ENCODE results near the gene CASQ2. TPM values are rescaled to one million over a fixed set of nuclear protein-coding genes. Genes with fewer than 3 reads are reported as not detected.

Gene CASQ2
- total RNA-seq, 1 donor from 2014 or later, result 0.11 TPM

GRCh38 chr1:115718011-115718754, 50.3 kb downstream of the CASQ2 start:
- peak; percentile 40 for DNase-seq (ENCODE audit: low read depth)
- no peak for FAIRE-seq
- Histone ChIP-seq H3K9ac (ENCODE audit: low read length) (no peak overlapping the region), H3K79me2 (ENCODE audit: insufficient read depth, low read length) (no peaks in the 10 kb centered on the region), H3K27me3 (ENCODE audit: insufficient read depth, low read length) (peaks cover 4% of the 10 kb centered on the region), H3K36me3 (ENCODE audit: insufficient read depth, low read length) (no peaks in the 10 kb centered on the region), H2AFZ (ENCODE audit: low read depth, low read length) (no peak overlapping the region), H3K27ac (ENCODE audit: low read depth, low read length) (no peak overlapping the region), H3K4me3 (ENCODE audit: insufficient read depth, low read depth, low read length) (no peak overlapping the region), H3K4me2 (ENCODE audit: low read length) (no peak overlapping the region), H4K20me1 (ENCODE audit: insufficient read depth, low read length) (no peaks in the 10 kb centered on the region), H3K4me1 (ENCODE audit: insufficient read depth, low read length) (no peaks in the 10 kb centered on the region), H3K9me3 (ENCODE audit: insufficient read depth, low read depth, low read length) (no peaks in the 10 kb centered on the region)
- H3K27me3 Mint-ChIP-seq (ENCODE audit: low read depth, unreplicated experiment), result peaks cover 14% of the 10 kb centered on the region
- peak overlapping the region; percentile 16 for H3K27ac Mint-ChIP-seq (ENCODE audit: unreplicated experiment)
- peak overlapping the region; percentile 70 for H3K4me3 Mint-ChIP-seq (ENCODE audit: unreplicated experiment)
- H3K9me3 Mint-ChIP-seq (ENCODE audit: unreplicated experiment), result no peaks in the 10 kb centered on the region
- no peak for TF ChIP-seq CTCF (IDR thresholded peaks at IDR 0.05; ENCODE audit: insufficient read depth, low read depth, low read length)
- TF ChIP-seq EZH2 (IDR thresholded peaks at IDR 0.05; ENCODE audit: insufficient read depth, low read length), result no peak
- H3K4me1 Mint-ChIP-seq (ENCODE audit: low read depth, unreplicated experiment), result peaks cover 29% of the 10 kb centered on the region
- no peaks in the 10 kb centered on the region for H3K36me3 Mint-ChIP-seq (ENCODE audit: low read depth, unreplicated experiment)

DNA sequence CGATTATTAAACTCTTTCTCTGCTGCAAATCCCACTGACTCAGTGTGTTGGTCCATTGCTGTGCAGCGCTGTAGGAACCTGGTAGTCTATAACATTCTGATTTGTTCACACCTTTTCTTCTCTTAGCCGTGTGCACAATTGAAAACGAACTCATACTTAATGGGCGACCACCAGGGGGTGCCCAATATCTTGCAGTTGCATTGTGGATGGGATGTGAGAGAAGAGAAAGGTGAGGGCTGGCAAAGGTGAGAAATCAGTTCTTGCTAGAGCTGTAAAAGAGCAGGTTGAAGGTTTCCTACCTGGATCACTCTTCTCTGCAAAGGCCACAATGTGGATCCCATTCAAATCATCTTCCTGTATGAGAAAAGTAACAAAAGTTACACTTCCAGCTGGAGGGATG, 51.0 kb downstream of the CASQ2 start:
- FAIRE-seq, result no peak
- Mint-ChIP-seq H3K4me3 (ENCODE audit: unreplicated experiment) (peak overlapping the region; percentile 70), H3K27ac (ENCODE audit: unreplicated experiment) (peak overlapping the region; percentile 16), H3K36me3 (ENCODE audit: low read depth, unreplicated experiment) (no peaks in the 10 kb centered on the region), H3K4me1 (ENCODE audit: low read depth, unreplicated experiment) (peaks cover 29% of the 10 kb centered on the region), H3K27me3 (ENCODE audit: low read depth, unreplicated experiment) (peaks cover 14% of the 10 kb centered on the region), H3K9me3 (ENCODE audit: unreplicated experiment) (no peaks in the 10 kb centered on the region)
- TF ChIP-seq CTCF (IDR thresholded peaks at IDR 0.05; ENCODE audit: insufficient read depth, low read depth, low read length), result peak; percentile 40
- no peak for TF ChIP-seq EZH2 (IDR thresholded peaks at IDR 0.05; ENCODE audit: insufficient read depth, low read length)
- H3K36me3 ChIP-seq (ENCODE audit: insufficient read depth, low read length), result no peaks in the 10 kb centered on the region
- no peak overlapping the region for H3K4me3 ChIP-seq (ENCODE audit: insufficient read depth, low read depth, low read length)
- no peak overlapping the region for H3K4me2 ChIP-seq (ENCODE audit: low read length)
- no peak overlapping the region for H2AFZ ChIP-seq (ENCODE audit: low read depth, low read length)
- no peaks in the 10 kb centered on the region for H3K9me3 ChIP-seq (ENCODE audit: insufficient read depth, low read depth, low read length)
- H3K27ac ChIP-seq (ENCODE audit: low read depth, low read length), result no peak overlapping the region
- no peaks in the 10 kb centered on the region for H3K4me1 ChIP-seq (ENCODE audit: insufficient read depth, low read length)
- H3K9ac ChIP-seq (ENCODE audit: low read length), result no peak overlapping the region
- peaks cover 8% of the 10 kb centered on the region for H3K27me3 ChIP-seq (ENCODE audit: insufficient read depth, low read length)
- no peaks in the 10 kb centered on the region for H4K20me1 ChIP-seq (ENCODE audit: insufficient read depth, low read length)
- no peaks in the 10 kb centered on the region for H3K79me2 ChIP-seq (ENCODE audit: insufficient read depth, low read length)
- DNase-seq (ENCODE audit: low read depth), result peak; percentile 13

DNA sequence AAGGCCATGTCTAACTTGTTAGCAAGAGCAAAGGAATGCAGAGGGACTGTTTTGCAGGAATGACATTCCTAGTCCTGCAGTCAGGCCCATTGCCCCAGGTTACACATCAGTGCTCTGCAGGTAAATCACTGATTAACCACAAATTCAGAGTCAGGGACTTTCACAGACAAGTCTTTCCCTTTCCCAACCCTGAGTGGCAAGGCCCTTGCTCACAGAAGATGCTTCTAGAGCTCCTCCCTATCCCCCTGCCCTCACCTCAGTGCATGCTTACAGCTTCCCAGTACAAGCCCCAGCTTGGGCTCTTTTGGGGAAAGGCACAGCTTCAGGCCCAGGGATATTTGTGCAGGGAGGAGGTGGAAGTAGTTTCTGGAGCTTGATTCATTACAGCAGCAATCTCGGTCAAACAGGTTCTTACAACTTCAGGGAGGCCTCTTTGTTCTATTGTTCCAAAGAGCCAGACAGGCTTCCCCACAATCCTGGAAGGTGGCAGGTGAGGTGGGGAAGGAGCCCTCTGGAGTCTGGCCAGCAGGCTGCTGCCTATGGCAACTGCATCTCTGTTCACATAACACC, 53.9 kb downstream of the CASQ2 start:
- H3K27ac Mint-ChIP-seq (ENCODE audit: unreplicated experiment), result no peak overlapping the region
- peaks cover 2% of the 10 kb centered on the region for H3K9me3 Mint-ChIP-seq (ENCODE audit: unreplicated experiment)
- H3K27me3 Mint-ChIP-seq (ENCODE audit: low read depth, unreplicated experiment), result peaks cover 16% of the 10 kb centered on the region
- Histone ChIP-seq H3K9ac (ENCODE audit: low read length) (no peak overlapping the region), H3K4me2 (ENCODE audit: low read length) (no peak overlapping the region), H3K36me3 (ENCODE audit: insufficient read depth, low read length) (no peaks in the 10 kb centered on the region), H3K27me3 (ENCODE audit: insufficient read depth, low read length) (peaks cover 12% of the 10 kb centered on the region), H3K79me2 (ENCODE audit: insufficient read depth, low read length) (no peaks in the 10 kb centered on the region), H2AFZ (ENCODE audit: low read depth, low read length) (no peak overlapping the region), H3K4me1 (ENCODE audit: insufficient read depth, low read length) (no peaks in the 10 kb centered on the region), H3K27ac (ENCODE audit: low read depth, low read length) (no peak overlapping the region), H3K4me3 (ENCODE audit: insufficient read depth, low read depth, low read length) (no peak overlapping the region), H4K20me1 (ENCODE audit: insufficient read depth, low read length) (no peaks in the 10 kb centered on the region), H3K9me3 (ENCODE audit: insufficient read depth, low read depth, low read length) (no peaks in the 10 kb centered on the region)
- TF ChIP-seq EZH2 (IDR thresholded peaks at IDR 0.05; ENCODE audit: insufficient read depth, low read length) (no peak), CTCF (IDR thresholded peaks at IDR 0.05; ENCODE audit: insufficient read depth, low read depth, low read length) (no peak)
- peaks cover 30% of the 10 kb centered on the region for H3K4me1 Mint-ChIP-seq (ENCODE audit: low read depth, unreplicated experiment)
- H3K4me3 Mint-ChIP-seq (ENCODE audit: unreplicated experiment), result no peak overlapping the region
- peaks cover under 1% of the 10 kb centered on the region for H3K36me3 Mint-ChIP-seq (ENCODE audit: low read depth, unreplicated experiment)
- DNase-seq (ENCODE audit: low read depth) (no peak), FAIRE-seq (no peak)

Data from astrocyte (in vitro differentiated cells and primary cell).